ENCODE measurements around the gene ETAA1. TPM values are rescaled to one million over a fixed set of nuclear protein-coding genes. Genes with fewer than 3 reads are reported as not detected.

The ETAA1 gene
- total and polyA plus RNA-seq, 2 of the 13 experiments (the other 11 are each of a cell fraction or from before 2014, with no cell fraction given): 9.1 to 16.2 TPM

DNA sequence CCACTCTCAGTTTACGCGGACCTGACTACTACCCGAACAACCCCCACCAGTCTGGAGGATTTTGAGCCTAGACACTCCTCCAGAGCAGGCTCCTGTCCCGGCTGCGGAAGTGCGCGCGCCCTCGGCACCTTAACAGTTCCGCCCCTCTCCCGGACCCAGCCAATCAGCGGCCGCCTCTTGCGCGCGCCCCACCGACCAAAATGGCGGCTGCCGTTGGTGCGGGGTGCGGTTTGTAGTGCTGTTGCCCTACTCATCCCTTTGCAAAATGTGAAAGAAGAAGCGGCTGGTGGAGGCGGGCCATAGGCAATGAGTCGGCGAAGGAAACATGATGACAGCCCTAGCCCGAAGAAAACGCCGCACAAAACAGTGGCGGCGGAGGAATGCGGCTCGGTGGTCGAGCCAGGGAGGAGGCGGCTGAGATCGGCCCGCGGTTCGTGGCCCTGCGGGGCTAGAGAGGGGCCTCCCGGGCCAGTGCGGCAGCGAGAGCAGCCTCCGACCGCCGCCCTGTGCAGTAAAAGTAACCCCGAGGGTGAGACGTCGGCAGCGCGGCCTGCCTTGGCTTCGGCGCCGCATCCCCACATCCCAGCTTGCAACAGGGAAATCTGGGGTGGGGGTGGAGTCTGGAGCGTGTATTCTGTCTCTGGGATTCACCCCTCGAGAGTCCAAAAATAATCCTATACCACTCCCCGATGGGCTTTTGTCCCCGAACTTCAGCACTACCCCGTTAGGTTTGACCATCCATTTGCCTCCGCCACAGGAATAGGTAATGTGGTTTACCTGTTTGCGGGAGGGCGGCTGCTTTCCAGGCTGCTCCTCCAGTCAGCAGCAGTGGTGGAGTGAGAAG, at the start of gene ETAA1 (continued):
- TF ChIP-seq, protein P1, sequence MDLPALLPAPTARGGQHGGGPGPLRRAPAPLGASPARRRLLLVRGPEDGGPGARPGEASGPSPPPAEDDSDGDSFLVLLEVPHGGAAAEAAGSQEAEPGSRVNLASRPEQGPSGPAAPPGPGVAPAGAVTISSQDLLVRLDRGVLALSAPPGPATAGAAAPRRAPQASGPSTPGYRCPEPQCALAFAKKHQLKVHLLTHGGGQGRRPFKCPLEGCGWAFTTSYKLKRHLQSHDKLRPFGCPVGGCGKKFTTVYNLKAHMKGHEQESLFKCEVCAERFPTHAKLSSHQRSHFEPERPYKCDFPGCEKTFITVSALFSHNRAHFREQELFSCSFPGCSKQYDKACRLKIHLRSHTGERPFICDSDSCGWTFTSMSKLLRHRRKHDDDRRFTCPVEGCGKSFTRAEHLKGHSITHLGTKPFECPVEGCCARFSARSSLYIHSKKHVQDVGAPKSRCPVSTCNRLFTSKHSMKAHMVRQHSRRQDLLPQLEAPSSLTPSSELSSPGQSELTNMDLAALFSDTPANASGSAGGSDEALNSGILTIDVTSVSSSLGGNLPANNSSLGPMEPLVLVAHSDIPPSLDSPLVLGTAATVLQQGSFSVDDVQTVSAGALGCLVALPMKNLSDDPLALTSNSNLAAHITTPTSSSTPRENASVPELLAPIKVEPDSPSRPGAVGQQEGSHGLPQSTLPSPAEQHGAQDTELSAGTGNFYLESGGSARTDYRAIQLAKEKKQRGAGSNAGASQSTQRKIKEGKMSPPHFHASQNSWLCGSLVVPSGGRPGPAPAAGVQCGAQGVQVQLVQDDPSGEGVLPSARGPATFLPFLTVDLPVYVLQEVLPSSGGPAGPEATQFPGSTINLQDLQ (CRISPR knock-in tag; IDR thresholded peaks at IDR 0.05): no peak
- peak; percentile 87 for TF ChIP-seq ZMYM4 (CRISPR knock-in tag; IDR thresholded peaks at IDR 0.05)
- TF ChIP-seq, protein P2, sequence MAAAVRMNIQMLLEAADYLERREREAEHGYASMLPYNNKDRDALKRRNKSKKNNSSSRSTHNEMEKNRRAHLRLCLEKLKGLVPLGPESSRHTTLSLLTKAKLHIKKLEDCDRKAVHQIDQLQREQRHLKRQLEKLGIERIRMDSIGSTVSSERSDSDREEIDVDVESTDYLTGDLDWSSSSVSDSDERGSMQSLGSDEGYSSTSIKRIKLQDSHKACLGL (CRISPR knock-in tag; IDR thresholded peaks at IDR 0.05): no peak; the same call in 1 of the 2 replicates
- peak; percentile 50 for TF ChIP-seq AGO1 (IDR thresholded peaks at IDR 0.05; ENCODE audit: low read depth, low read length, poor library complexity, severe bottlenecking)
- no peak for TF ChIP-seq SP140L (CRISPR knock-in tag; IDR thresholded peaks at IDR 0.05; ENCODE audit: borderline replicate concordance)
- no peak for TF ChIP-seq ATM (IDR thresholded peaks at IDR 0.05; ENCODE audit: borderline replicate concordance)
- no peak for TF ChIP-seq ZMYM2 (CRISPR knock-in tag; IDR thresholded peaks at IDR 0.05)
- TF ChIP-seq ZNF775 (CRISPR knock-in tag; IDR thresholded peaks at IDR 0.05; ENCODE audit: borderline replicate concordance): 0 out of 2 replicates have a peak, but pooled peaks have one; percentile 45
- no peak for TF ChIP-seq PRPF4 (IDR thresholded peaks at IDR 0.05; ENCODE audit: low read depth, low read length, poor library complexity, severe bottlenecking)
- TF ChIP-seq, protein P3, sequence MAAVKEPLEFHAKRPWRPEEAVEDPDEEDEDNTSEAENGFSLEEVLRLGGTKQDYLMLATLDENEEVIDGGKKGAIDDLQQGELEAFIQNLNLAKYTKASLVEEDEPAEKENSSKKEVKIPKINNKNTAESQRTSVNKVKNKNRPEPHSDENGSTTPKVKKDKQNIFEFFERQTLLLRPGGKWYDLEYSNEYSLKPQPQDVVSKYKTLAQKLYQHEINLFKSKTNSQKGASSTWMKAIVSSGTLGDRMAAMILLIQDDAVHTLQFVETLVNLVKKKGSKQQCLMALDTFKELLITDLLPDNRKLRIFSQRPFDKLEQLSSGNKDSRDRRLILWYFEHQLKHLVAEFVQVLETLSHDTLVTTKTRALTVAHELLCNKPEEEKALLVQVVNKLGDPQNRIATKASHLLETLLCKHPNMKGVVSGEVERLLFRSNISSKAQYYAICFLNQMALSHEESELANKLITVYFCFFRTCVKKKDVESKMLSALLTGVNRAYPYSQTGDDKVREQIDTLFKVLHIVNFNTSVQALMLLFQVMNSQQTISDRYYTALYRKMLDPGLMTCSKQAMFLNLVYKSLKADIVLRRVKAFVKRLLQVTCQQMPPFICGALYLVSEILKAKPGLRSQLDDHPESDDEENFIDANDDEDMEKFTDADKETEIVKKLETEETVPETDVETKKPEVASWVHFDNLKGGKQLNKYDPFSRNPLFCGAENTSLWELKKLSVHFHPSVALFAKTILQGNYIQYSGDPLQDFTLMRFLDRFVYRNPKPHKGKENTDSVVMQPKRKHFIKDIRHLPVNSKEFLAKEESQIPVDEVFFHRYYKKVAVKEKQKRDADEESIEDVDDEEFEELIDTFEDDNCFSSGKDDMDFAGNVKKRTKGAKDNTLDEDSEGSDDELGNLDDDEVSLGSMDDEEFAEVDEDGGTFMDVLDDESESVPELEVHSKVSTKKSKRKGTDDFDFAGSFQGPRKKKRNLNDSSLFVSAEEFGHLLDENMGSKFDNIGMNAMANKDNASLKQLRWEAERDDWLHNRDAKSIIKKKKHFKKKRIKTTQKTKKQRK (IDR thresholded peaks at IDR 0.05; ENCODE audit: low read length): no peak
- peak; percentile 84 for TF ChIP-seq NFYB (CRISPR knock-in tag; IDR thresholded peaks at IDR 0.05)
- no peak; the same call in 1 of the 2 replicates for TF ChIP-seq ZBTB42 (CRISPR knock-in tag; IDR thresholded peaks at IDR 0.05)
- TF ChIP-seq TBL1XR1 (IDR thresholded peaks at IDR 0.05; ENCODE audit: borderline replicate concordance, low read length, partially characterized antibody): no peak
- no peak for TF ChIP-seq SMYD3 (CRISPR knock-in tag; IDR thresholded peaks at IDR 0.05)
- TF ChIP-seq NAIF1 (CRISPR knock-in tag; IDR thresholded peaks at IDR 0.05; ENCODE audit: borderline replicate concordance): peak; percentile 69; the same call in 1 of the 2 replicates
- 0 out of 2 replicates have a peak, but pooled peaks have one; percentile 49 for TF ChIP-seq ZC3H13 (CRISPR knock-in tag; IDR thresholded peaks at IDR 0.05)
- TF ChIP-seq MIER3 (CRISPR knock-in tag; IDR thresholded peaks at IDR 0.05; ENCODE audit: borderline replicate concordance): no peak; the same call in 1 of the 2 replicates
- TF ChIP-seq CBX1 (IDR thresholded peaks at IDR 0.05; ENCODE audit: low read depth): peak; percentile 88
- TF ChIP-seq, protein P4, sequence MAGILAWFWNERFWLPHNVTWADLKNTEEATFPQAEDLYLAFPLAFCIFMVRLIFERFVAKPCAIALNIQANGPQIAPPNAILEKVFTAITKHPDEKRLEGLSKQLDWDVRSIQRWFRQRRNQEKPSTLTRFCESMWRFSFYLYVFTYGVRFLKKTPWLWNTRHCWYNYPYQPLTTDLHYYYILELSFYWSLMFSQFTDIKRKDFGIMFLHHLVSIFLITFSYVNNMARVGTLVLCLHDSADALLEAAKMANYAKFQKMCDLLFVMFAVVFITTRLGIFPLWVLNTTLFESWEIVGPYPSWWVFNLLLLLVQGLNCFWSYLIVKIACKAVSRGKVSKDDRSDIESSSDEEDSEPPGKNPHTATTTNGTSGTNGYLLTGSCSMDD (CRISPR knock-in tag; IDR thresholded peaks at IDR 0.05): no peak
- peak; percentile 86 for TF ChIP-seq PHF20 (CRISPR knock-in tag; IDR thresholded peaks at IDR 0.05)

Measured in HepG2 (cell line).